ENCODE data around the gene SKI.

GRCh38 chr1:2221271-2221670 is 6.8 kb upstream of the SKI start:
- TF ChIP-seq CTCF (IDR thresholded peaks at IDR 0.05; ENCODE audit: borderline replicate concordance, extremely low read depth, low read length, poor library complexity, severe bottlenecking) (no peak), EZH2 (IDR thresholded peaks at IDR 0.05; ENCODE audit: borderline replicate concordance, low read depth, low read length, severe bottlenecking) (no peak)
